Measurements from ENCODE around the gene DPYSL5.

DPYSL5 gene

DNA sequence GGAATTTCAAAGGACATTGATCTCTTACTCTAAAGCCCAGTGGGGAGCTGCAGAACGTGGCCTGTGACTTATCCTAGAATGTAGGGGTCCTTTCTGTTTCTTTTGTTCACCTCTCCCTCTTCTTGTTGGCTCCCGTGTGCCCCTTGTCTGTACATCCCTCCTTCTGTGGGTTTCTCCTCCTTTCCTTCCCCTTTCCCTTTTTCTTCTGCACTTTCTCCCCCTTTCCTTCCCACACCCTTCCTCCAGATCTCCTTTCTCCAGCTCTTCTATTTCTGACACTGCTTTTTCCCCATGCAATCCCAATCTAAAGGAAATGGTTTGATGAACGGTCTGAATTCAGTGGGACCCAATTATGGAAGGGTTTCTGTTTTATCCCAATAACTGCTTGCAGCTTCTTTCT, 87.1 kb downstream of the DPYSL5 start:
- no peak for DNase-seq

DNA sequence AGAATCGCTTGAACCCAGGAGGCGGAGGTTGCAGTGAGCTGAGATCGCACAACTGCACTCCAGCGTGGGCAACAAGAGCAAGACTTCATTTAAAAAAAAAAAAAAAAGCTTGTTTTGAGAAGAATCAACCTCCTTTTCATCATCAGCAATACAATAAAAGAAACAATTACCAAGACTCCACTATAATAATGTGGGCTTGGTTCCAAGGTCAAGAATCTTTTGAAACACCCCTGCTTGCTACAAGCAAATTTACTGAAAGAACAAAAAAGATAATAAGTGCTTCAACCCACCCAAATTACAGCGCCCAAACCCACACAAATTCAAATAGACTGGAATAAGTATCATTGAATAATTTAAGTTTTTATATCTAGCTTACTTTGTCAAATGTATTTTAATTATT, 88.9 kb downstream of the DPYSL5 start:
- no peak for DNase-seq

DNA sequence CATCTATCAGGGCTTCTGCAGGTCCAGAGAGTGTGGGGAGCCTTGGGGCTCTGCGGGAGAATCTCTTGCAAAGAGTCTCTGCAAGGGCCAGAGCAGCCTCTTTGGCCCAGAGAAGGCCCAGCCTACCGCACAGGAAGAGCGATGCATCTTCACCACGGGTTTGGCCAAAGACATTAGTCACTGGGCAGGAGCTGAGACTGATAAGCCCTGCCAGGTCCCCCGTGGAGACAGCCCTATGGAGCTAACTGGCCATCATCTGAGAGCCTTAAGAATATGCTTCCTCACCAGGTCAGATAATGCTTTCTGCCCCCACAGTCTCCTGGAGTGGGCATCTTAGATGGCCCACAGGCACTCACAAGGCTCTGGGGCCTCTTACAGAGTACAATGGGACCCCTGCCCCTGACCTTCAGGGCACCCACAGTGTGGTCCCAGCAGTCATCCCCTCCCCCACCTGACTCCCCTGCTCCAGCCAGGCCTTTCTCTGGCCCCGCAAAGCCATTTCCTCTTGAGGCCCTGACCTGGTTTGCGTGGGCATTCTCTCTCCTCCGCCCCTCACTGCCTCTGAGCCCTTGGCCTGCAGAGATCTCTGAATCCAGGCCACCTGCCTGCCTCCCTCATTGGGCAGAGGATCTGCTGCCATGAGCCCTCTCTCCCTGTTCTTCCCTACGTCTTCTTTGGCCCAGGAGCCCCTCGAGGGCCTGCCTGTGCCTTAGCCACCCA, 90.6 kb downstream of the DPYSL5 start:
- DNase-seq = no peak

DNA sequence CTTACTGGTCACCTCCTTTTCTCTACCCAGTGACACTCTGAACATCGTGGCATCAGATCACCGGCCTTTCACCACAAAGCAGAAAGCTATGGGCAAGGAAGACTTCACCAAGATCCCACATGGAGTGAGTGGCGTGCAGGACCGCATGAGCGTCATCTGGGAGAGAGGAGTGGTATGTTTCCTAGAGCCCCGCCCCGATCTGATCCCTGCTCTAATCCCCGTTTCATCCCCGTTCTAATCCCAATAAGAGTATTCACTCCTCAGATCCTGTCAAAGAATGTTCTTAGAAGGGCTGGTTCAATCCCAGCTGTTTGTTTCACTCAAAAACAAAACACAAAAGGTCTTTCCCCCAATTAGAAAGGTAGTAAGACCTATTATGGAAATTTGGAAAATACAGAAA, 92.1 kb downstream of the DPYSL5 start:
- no peak for DNase-seq

DNA sequence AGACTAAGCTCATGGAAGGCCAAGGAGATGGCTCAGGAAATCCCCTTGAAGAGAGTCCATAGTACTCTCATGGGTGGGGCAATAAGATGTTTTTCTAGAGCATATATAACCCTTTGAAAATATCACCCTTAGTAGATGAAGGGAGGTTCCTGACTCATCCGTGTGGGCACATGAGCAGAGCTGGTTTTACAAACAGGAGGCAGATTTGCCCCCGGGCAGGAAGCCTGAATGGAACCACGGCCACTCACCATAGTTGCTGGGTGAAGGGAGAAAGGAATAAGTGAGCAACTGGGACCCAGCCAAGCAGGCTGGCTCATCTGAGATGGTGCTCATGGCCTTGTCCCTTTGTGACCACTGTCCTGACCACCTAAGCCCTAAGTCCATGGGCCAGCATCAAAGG, 93.6 kb downstream of the DPYSL5 start:
- DNase-seq = no peak

DNA sequence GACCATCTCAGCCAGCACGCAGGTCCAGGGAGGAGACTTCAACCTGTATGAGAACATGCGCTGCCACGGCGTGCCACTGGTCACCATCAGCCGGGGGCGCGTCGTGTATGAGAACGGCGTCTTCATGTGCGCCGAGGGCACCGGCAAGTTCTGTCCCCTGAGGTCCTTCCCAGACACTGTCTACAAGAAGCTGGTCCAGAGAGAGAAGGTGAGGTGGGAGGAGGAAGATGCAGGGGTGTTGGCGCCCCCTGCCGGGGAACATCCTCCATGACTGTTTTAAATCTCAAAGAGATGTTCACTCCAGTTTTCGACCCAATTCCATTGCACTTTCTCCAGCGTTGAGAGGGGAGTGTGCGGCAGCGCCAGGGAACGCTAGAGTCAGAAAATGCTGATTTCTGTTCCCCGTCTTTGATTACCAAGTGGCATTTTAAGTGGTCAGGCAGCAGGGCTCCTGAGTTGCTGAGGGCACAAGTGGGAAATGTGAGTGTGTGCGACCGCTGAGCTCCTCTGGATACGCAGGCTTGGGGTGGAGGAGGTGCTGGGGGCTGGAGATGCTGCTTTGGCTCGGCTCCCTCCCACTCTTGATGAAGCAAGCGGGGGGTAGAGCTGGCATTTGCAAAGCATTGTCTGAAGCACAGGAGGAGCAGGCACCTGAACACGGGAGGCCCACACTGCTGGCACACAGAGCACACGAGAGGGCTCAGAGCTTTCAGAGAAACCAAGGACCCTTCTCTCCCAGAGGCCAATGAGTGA, 94.8 kb downstream of the DPYSL5 start:
- DNase-seq = peak in 1 of 2 experiments; percentile 59

DNA sequence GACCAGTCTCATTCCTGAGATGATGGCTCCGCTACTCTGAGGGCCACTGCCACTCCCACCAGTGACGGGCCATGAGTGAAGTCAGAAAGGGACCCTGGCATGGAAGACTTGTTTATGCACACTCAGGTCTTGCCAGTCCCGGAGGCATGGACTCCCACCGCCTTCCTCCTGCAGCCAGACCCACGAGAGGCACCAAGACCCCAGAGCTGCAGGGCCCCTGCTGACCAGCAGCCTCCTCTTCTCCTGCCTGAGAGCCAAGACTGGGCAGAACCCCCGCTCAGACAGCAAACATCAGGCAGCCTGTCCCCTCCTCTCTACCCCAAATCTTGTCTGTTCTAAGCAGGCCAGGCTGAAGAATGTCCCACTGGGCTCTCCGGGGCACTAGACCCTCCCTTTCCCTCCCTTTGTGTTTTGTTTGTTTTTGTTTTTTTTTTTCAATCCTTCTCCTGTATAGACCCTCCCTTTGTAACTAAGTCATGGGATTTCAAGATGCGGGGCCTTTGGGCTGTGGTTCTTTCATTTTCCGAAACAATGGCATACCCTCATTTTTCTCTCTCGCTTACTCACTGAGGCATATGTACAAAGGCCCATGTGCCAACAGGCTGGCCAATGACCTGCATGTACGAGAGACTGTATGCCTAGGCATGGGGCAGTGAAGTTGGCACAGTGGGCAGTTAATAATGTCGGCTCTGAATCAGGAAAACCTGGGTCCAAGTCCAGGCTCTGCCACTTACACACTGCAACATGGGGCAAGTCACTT, 98.2 kb downstream of the DPYSL5 start:
- no peak for DNase-seq

DNA sequence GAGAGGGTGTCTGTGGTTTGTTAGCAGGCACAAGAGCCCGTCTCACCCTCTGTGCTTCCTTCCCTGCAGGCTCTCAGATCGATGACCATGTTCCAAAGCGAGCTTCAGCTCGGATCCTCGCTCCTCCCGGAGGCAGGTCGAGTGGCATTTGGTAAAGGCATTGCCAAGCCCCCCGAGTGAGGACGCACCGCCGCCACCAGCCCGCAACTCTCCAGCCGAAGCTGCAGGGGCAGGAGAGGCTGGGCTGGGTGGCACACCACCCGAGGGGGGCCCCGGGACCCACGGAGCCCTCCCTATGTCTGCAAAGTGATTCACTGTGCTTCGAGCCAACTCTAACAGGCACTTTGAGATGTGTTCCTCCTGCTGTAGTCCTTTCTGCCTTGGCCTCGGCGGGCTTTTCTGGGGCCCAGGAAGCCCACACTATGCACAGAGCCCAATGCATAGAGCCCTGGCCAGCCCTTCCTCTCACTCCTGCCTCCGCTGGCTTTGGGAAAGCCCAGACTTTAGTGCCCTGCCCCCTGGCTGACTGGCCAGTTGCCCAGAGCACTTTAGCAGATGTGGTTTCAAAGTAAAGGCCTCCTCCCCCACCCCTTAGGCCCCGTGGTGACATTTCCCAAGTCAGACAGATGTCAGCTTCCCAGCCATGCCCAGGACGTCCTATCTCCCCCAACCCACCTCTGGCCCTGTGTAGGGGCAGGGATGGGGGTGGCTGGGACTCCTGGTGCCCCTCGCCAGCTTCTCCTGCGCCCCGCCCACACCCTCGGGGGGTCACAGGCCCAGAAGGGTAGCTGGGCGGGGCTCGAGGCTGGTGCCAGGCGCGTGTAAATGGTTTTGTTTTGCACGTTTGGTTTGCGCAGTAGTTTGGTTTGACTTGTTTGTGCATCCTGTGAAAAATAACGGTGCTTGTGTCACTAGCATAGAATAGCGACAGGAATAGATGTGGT, 99.2 kb downstream of the DPYSL5 start:
- no peak for DNase-seq

DNA sequence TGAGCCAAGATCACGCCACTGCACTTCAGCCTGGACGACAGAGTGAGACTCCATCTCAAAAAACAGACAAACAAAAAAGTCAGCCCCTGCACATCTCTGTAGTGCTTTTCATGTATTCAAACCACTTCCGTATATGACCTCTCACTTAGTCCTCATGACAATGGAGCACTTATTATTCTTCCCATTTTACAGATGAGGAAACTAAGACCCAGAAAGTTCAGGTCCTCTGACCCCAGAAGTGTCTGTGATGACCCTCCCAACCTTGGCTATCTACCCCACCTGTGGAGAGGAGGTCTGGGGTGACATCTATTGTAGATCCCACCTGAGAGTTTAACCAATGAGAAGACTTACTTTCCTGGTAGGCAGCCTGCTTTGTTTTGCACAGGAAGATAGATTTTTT, 100.9 kb downstream of the DPYSL5 start:
- no peak for DNase-seq

DNA sequence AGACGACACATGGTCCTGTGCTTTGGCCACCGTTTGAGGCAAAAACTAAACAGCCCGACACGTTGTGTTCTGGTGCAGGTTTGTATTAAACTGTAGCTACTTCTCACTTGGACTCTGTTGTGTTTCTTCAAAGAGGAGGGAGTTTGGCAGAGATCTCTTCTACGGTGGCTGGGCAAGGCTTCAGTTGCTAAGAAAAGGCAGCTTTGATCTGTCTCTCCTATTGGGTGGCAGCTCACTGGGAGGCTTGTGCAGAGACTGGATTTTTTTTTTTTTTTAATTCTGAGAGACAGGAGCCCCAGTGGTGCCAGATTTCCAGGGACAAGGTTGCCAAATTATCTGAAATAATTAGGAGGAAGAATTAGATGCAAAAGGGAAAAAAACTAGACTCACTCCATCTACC, 102.3 kb downstream of the DPYSL5 start:
- no peak for DNase-seq

DNA sequence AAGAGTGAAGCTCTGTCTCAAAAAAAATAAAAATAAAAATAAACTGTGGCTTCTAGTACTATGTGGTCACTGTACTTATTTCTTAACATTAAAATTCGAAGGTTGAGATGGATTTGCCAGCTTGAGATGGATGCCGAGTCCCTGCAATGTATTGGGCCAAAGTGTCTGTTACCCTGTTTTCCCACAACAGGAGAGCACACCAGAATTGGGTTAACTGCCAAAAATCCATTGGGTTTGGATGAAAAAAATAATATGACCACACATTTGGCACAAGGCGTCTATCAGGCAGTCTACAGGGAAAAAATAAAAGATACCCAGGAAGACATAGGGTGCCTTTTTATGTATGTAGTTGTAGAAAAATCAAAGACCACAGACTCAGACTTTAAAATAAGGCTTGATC, 103.3 kb downstream of the DPYSL5 start:
- no peak for DNase-seq

DNA sequence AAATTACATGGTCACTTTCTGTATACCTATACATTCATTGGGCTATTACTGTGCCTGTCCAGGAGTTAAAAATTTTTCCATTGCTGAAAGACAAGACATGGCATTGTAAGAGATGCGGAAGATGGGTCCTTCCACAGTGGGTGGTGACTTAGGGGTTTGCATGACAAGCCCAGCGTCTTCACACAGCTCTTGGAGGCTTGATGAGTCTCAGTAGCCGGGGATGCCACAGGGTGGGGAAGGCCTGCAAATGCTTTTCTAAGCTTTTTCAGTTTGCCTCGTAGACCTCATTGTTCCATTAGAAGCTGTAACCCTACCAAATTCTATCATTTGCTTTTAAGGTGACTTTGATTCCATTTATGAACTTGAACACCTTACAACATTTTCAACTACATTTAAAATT, 104.4 kb downstream of the DPYSL5 start:
- no peak for DNase-seq

DNA sequence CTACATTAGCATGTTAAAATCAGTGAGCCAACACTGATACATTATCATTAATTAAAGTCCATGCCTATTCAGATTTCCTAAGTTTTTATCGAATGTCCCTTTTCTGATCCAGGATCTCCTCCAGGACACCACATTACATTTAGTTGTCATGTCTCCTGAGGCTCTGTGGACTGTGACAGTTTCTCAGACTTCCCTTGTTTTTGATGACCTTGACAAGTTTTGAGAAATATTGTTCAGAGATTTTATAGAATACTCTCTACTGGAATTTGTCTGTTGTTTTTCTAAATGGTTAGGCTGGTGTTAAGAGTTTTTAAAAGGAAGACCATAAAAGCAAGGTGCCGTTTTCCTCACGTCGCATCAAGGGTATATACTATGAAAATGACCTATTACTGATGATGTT, 106.2 kb downstream of the DPYSL5 start:
- no peak for DNase-seq

DNA sequence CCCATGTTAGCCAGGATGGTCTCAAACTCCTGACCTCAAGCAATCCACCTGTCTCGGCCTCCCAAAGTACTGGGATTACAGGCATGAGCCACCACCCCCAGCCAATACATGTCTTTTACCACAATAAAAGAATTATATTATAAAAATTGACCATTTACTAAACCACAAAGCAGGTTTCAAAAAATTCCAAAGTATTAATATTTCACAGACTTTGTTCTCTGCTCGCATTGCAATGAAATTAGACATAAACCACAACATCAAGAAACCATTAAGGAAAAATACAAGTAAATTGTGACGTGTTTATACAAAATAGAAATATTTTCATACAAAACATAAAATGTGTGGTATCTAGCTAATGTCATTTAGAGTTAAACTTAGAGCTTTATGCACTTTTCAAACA, 109.1 kb downstream of the DPYSL5 start:
- DNase-seq = no peak

DNA sequence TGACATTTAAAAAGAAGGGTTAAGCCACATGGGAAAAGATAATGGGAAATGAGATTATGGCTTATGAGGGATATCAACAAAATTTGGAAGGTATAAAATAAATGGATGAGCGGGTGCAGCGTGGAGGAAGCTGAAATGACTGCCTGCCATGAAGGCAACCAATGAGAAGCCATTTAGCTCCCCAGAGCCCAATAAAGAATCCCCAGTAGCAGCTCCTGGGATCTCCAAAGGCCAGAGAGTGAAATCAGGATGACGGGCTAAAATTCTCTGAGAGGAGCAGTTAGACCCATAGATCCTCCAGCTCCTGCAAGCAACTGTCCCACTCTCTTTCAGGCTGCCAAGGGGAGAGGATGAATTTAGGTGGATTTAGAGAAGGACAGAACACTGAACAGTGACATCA, 109.6 kb downstream of the DPYSL5 start:
- DNase-seq = no peak

DNA sequence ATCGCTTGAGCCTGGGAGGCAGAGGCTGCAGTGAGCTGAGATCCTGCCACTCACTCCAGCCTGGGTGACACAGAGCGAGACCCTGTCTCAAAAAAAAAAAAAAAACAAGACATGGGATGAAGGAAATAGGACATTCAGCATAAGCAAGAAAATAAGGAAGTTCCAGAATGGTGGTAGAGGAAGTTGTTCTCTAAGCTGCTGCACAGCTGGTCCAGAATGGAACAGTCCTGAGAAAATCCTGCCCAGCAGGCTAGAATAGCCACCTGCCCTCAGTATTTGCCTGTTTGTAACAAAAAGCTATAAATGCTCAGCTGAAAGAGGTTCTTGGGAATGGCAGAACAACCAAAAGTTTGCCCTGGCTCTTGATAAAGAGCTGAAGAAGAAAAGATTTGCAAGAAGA, 111.4 kb downstream of the DPYSL5 start:
- no peak for DNase-seq

DNA sequence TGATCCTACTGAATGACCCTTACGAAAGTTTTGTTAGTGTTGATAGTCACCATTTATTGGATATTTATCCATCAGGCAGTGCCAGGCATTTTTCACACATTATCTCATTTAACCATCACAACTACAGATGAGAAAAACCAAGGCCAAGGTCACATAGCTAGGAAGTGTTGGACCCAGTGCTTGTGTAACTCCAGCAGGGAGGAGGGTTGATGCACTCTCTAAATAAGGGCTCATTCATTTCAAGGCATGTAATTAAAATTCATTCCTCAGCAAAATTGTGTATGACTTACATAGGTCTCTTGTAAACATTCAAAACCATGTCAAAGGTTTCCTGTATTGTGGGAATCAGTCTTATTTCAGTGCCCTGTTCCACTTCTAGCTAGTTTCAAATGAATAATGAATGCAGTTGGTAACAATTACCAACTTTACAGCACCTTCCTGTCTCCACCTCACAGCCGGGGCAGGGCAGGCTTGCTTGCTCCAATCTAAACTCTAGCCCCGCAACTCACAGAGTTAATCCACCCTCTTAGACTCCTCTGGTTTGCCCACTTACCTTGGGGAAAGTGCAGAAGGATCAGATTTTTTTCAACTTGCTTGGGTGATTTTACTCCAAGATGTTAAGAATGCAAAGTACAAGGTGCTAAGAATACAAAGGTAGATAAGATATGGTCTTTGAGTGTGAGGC, 116.7 kb downstream of the DPYSL5 start:
- no peak for DNase-seq

DNA sequence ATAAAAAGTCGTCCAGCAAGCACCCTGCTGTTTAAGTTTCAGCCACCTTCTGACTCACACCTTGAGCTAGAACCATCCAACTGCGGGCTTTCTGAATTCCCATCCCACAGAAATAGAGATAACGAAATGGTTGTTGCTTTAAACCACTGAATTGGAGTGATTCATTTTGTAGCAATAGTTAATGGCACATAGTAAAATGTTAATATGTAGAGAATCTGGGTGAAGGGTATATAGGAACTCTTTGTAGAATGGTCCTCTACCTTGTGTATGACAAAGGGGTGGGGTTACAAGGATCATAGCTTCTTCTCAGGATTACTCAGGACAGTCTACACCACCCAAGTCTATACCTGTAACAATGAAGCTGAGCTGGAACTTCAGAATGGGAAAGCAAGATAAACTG, 120.1 kb downstream of the DPYSL5 start:
- DNase-seq = no peak

DNA sequence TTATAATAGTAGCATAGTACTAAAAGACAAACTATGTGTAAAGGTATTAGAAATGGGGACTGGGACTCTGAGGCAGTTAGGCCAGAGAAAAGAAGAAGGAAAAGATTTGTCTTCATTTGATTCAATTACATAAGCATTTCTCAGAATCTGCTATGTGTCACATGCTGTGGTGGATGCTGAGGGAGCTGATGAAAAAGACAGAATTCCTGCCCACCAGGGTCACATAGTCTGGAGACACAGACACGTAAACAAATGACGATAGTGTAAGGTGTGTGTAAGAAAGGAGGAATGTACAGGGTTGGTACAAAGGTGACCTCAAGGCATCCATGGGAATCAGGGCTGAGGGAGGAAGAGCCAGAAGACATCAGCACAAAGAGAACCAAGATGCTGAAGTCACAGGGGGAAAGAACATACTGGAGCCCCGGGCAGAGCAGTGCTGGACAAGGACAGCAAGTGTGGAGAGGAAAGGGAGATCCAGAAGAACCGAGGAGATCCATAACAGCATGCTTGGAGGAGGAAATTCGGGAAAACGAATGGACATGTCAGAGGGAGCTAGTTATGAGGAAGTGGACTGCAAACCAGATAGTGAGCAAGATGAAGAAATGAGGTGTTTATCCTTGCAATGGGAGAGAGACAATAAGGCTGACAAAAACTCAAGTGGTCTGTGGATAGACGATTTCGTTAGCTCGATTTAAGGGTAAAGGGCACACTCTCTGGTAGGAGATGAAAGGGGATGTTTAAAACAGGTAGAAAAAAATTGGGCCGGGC, 121.3 kb downstream of the DPYSL5 start:
- no peak for DNase-seq

DNA sequence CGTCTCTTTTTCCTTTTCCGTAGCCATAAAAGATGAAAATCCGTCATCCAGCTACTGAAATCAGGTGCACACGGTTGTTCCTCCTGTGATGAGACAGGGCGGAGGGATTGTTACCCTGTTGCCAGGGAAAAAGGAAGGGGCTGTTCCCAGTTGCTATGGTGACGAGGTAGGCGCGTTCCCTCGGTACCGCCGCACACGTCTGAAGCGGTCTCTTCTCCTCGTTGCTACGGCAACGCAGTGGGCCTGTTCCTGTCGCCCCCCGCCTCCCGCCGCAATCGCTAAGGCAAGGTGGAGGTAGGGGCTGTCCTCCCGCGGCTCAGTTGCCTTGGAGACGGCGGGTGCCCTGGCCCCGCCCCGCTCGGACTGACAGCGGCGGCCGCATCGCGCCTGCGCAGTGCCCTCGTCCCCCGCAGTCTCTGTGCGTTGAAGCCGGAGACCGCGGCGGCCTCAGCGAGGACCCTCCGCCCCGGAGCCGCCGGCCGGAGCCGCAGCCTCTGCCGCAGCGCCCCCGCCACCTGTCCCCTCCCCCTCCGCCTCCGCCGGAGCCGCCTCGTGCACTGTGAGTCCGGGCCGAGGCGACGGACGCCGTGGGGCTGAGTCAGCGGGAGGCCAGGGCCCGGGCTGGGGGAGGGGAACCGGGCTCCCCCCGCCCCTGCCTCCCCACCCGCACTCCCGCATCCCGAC, 122.5 kb downstream of the DPYSL5 start, which contains the start of gene MAPRE3:
Gene MAPRE3 (plus strand): TSS at position 394 of the 684 bp plus-strand sequence. CDS start 51,582 bp downstream, outside the sequence.
- DNase-seq = peak; percentile 54 to 95
